Heart right ventricle (tissue), 16 donors: ENCODE results near the gene RBFOX2. TPM values are rescaled to one million over a fixed set of nuclear protein-coding genes. Genes with fewer than 3 reads are reported as not detected.
"Not testable (repeated sequence)": the region's sequence is repeated elsewhere in the genome, so short reads cannot be mapped to it uniquely, and the experiment has no call there.

ENCODE experiments used
- ATAC-seq, 8 donors: fragments of 200-7000 bp; cut with Tn5 transposase; one replicate each; pipeline ENCODE4 v1.9.1; 2020; ENCODE audit warnings: mild to moderate bottlenecking in 8 of 8, moderate library complexity in 8 of 8, moderate number of reproducible peaks in 1 of 8
- DNase-seq, 2 donors: peaks; one replicate each; pipeline ENCODE4 v3.0.0-alpha.2; 2020
- H3K27ac ChIP-seq, 10 donors: fragments of 200-600 bp; sonication (generic) in 2 of 10; one replicate each; pipeline versions ENCODE4 v1.5.0 to v1.8.0; 2020 to 2022; ENCODE audit warnings: mild to moderate bottlenecking in 3 of 10
- H3K27me3 ChIP-seq, 7 donors: fragments of 200-600 bp; one replicate each; pipeline ENCODE4 v1.8.0; 2021 to 2022; ENCODE audit warnings: mild to moderate bottlenecking in 2 of 7
- H3K36me3 ChIP-seq, 9 donors: fragments of 200-600 bp; sonication (generic) in 1 of 9; one replicate each; pipeline versions ENCODE4 v1.5.0 to v1.8.0; 2020 to 2022; ENCODE audit warnings: mild to moderate bottlenecking in 2 of 9
- H3K4me1 ChIP-seq, 9 donors: fragments of 200-600 bp; sonication (generic) in 1 of 9; one replicate each; pipeline versions ENCODE4 v1.5.0 to v1.8.0; 2020 to 2022; ENCODE audit warnings: mild to moderate bottlenecking in 4 of 9
- H3K4me3 ChIP-seq, 10 donors: fragments of 200-600 bp; sonication (generic) in 2 of 10; one replicate each; pipeline versions ENCODE4 v1.5.0 to v1.8.0; 2020 to 2022; ENCODE audit warnings: mild to moderate bottlenecking in 7 of 10, moderate library complexity in 2 of 10
- H3K9me3 ChIP-seq, 11 donors: fragments of 200-600 bp in 10 of 11; sonication (generic) in 2 of 11; one replicate each; pipeline versions ENCODE4 v1.5.0 to v1.8.0; 2013 to 2022; ENCODE audit warnings: mild to moderate bottlenecking in 2 of 11, control low read depth in 1 of 11, moderate library complexity in 1 of 11
- WGBS, 2 donors: extraction: QIAGEN DNeasy Blood & Tissue Kit; methylation state at CpG; one replicate each; pipeline ENCODE4 v1.1.7; 2013; ENCODE audit warnings: inconsistent platforms in 1 of 2; 5-methylcytosine and 5-hydroxymethylcytosine counted together
- intact Hi-C, 10 donors: fragments of 100-400 bp; cut with DNase I; formaldehyde crosslinking; loops; one replicate each; pipeline versions ENCODE4 v1.11.1 to v1.14.2; 2022
- polyA plus RNA-seq, 2 donors: library from polyadenylated mRNA; stranded (reverse); fragments of 200-250 nt; gene quantifications; one replicate each; pipeline ENCODE4 v1.2.3, GENCODE V29; 2013
- total RNA-seq, 10 donors: library from RNA; stranded (reverse); fragmentation: NEBNext Ultra II Directional in 3 of 10; extraction: Animal tissue kit (Norgen Biotek cat#: 25700) in 3 of 10; gene quantifications; one replicate each; pipeline versions ENCODE4 v1.2.1 to v1.2.4, GENCODE V29; 2021 to 2023
- TF ChIP-seq, protein P1 (sequence below), 9 donors: fragments of 200-600 bp; sonication (generic) in 2 of 9; IDR thresholded peaks; one replicate each; pipeline versions ENCODE4 v1.5.0 to v1.8.0; 2021 to 2022; ENCODE audit warnings: antibody characterized with exemption in 9 of 9, mild to moderate bottlenecking in 5 of 9, moderate library complexity in 1 of 9
- donor health status: Arrhythmogenic right ventricular cardiomyopathy.
- donor health status: ischemic (EF 13 %, LVEDD 7.1; RV severe dilation, severe dysfunction).
- donor health status: healthy with polysubstance abuse.
- donor health status: DM: no; HTN: yes; CAD: no.
- donor health status: DM: no; HTN: no; CAD: no.
- donor health status: ischemic (EF 25% LVEDD 6.9; RV normal size, moderate dysfunction).
- donor health status: ischemic (EF 25% LVEDD 5.7; RV mildly dilated, moderate dysfunction).
- donor health status: healthy.
- donor health status: DM: yes; HTN: yes; CAD: no.
- donor health status: Ischemic cardiomyopathy.
- donor health status: ischemic (EF 35%, LVEDD 5.7; RV mildly dilated, moderate dysfunction).
- donor health status: nonischemic (EF 11% LVEDD 7.7; RV severe dilation, severe dysfunction).
- donor health status: DM: yes; HTN: yes; CAD: no.
- donor health status: PGD.
- donor health status: ischemic (EF 29% LVEDD 5.4; RV normal size, mild dysfunction).
- donor health status: nonischemic (EF 23%, LVEDD 6.1; RV moderate dilation, normal function).

Gene RBFOX2
- total and polyA plus RNA-seq, 12 donors: 18.0 to 105 (median 90.4) TPM

DNA sequence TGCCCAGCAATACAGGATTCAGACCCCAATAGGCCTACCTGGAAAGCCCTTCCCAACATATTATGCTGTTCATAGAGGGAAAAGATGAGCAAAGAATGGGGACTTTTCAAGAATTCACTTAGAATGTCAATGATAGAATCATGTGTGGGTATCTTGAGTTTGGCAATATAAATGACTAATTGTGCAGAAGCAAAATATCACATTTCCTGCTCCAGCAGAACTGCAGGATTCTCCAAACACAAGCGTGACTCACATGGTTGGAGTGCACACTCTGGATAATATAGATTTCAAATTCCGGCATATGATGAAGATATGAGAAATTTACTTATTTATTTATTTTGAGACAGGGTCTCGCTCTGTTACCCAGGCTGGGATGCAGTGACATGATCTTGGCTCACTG lies 323.5 kb downstream of the RBFOX2 start:
- no peaks in the 10 kb centered on the region for H3K27me3 ChIP-seq
- 91 to 94% methylated on average over 3 of the region's 3 CpGs for WGBS, 2 donors
- intact Hi-C loops: no loop called here
- ATAC-seq (no peak), DNase-seq (no peak)
- TF ChIP-seq, protein P1, sequence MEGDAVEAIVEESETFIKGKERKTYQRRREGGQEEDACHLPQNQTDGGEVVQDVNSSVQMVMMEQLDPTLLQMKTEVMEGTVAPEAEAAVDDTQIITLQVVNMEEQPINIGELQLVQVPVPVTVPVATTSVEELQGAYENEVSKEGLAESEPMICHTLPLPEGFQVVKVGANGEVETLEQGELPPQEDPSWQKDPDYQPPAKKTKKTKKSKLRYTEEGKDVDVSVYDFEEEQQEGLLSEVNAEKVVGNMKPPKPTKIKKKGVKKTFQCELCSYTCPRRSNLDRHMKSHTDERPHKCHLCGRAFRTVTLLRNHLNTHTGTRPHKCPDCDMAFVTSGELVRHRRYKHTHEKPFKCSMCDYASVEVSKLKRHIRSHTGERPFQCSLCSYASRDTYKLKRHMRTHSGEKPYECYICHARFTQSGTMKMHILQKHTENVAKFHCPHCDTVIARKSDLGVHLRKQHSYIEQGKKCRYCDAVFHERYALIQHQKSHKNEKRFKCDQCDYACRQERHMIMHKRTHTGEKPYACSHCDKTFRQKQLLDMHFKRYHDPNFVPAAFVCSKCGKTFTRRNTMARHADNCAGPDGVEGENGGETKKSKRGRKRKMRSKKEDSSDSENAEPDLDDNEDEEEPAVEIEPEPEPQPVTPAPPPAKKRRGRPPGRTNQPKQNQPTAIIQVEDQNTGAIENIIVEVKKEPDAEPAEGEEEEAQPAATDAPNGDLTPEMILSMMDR (IDR thresholded peaks at IDR 0.05): no peak
- no peaks in the 10 kb centered on the region for H3K9me3 ChIP-seq
- no peak overlapping the region for H3K4me3 ChIP-seq
- no peaks in the 10 kb centered on the region for H3K36me3 ChIP-seq
- peaks cover 0 to 7% (median 0%) of the 10 kb centered on the region in 9 donors for H3K4me1 ChIP-seq
- no peak overlapping the region for H3K27ac ChIP-seq

DNA sequence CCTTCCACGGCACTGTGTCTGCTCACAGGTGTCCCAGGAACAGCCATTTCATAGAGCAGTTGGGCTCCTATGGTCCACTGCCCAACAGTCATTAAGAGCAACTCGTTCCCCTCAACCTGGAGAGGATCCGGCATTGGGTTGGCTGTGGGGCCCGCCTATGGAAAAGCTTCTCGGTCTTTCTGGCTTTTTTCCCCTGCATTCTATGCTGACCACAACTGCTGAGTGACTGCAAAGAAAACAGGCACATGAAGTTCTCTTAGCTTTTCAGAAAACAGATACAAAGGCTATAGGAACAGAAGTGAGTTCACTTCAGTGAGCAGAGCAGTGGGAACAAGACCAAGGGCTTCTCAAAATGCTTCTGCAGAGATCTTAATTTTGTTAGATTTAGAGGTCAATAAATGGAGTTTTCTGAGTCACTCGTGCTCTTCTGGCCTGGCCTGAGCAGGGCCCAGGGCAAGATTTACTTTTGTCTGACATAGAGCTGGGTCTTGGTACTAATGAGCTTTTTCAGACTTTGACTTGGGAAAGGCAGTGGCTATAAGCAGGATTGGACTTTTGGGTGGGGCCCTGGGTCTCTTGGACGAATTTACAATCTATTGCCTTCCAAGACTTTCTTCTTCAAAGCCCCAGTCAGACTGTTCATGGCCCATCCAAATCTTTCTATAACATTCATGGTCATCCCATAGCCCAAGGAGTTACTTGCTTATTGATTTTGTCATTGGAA lies 324.6 kb downstream of the RBFOX2 start:
- 83 to 91% methylated on average over 7 of the region's 7 CpGs for WGBS, 2 donors
- intact Hi-C loops: no loop called here
- H3K4me3 ChIP-seq: no peak overlapping the region
- DNase-seq (no peak), ATAC-seq (no peak)
- H3K4me1 ChIP-seq: peaks cover 0 to 7% (median 0%) of the 10 kb centered on the region in 9 donors
- no peaks in the 10 kb centered on the region for H3K9me3 ChIP-seq
- H3K27me3 ChIP-seq: no peaks in the 10 kb centered on the region
- TF ChIP-seq, protein P1 (IDR thresholded peaks at IDR 0.05): no peak
- H3K27ac ChIP-seq: no peak overlapping the region
- no peaks in the 10 kb centered on the region for H3K36me3 ChIP-seq

DNA sequence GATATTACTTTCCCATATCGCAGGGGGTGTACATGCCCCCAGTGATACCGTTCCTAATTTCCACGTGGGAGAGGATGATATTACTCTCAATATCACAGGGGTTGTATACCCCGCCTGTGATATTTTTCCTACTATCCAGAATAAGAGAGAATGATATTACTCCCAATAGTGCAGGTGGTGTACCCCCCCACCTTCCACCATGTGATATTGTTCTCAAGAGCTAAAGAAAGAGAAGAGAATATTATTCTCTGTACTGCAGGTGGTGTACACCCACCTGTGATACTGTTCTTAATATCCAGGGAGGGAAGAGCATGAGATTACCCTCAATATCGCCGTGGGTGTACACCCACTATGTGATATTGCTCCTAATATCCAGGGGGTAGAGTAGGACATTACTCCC lies 328.8 kb downstream of the RBFOX2 start:
- H3K4me1 ChIP-seq, ATAC-seq, DNase-seq, H3K27ac ChIP-seq, H3K4me3 ChIP-seq, H3K27me3 ChIP-seq, H3K36me3 ChIP-seq, H3K9me3 ChIP-seq, intact Hi-C loops: not testable (repeated sequence)
- WGBS, 2 donors: 73 to 77% methylated on average over 6 of the region's 6 CpGs

DNA sequence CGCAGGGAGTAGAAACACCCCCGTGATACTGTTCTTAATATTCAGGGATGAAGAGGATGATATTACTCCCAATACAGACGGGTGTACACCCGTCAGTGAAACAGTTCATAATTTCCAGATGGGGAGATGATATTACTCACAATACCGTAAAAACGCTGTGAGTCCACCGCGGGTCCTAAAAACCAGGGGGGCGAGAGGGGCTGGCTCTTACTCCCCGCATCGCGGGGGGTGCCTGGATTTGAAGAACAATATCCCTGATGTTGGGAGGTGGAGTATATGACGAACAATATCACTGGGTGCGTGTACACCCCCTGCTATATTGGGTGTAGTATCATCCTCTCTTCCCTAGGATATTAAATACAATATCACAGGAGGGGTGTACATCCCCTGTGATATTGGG lies 331.5 kb downstream of the RBFOX2 start:
- 73 to 76% methylated on average over 14 of the region's 14 CpGs for WGBS, 2 donors
- Histone ChIP-seq H3K9me3 (no peaks in the 10 kb centered on the region), H3K36me3 (no peaks in the 10 kb centered on the region), H3K27me3 (no peaks in the 10 kb centered on the region), H3K27ac (no peak overlapping the region), H3K4me3 (no peak overlapping the region), H3K4me1 (no peaks in the 10 kb centered on the region)
- ATAC-seq: no peak
- intact Hi-C loops: no loop called here
- TF ChIP-seq, protein P1 (IDR thresholded peaks at IDR 0.05): no peak
- DNase-seq: no peak

DNA sequence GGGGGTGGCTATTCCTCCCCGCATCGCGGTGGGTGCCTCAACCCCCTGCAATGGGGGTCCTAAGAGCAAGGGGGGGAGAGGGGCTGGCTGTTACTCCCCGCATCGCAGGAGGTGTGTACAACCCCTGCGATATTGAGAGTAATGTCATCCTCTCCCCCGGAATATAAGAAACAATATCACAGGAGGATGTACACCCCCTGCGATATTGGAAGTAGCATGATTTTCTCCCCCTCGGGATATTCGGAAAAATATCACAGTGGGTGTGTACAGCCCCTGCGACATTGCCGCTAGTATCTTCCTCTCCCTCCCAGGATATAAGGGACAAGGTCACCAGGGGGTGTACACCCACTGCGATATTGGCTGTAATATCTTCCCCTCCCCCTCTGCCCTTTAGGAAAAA lies 333.4 kb downstream of the RBFOX2 start:
- DNase-seq: no peak
- 79 to 82% methylated on average over 13 of the region's 13 CpGs for WGBS, 2 donors
- Histone ChIP-seq H3K9me3 (no peaks in the 10 kb centered on the region), H3K27me3 (no peaks in the 10 kb centered on the region), H3K27ac (no peak overlapping the region), H3K4me1 (no peaks in the 10 kb centered on the region), H3K36me3 (no peaks in the 10 kb centered on the region), H3K4me3 (no peak overlapping the region)
- ATAC-seq: no peak
- TF ChIP-seq, protein P1 (IDR thresholded peaks at IDR 0.05): no peak
- intact Hi-C loops: no loop called here
